Nephron progenitor cell (in vitro differentiated cells): ENCODE results near the gene NLGN1.

Experiments
- DNase-seq: peaks from one replicate; pipeline ENCODE4 v3.0.0; 2021
- H3K27ac Mint-ChIP-seq: 2 replicates; pipeline ENCODE4 v1.8.0; 2021; ENCODE audit warnings: mild to moderate bottlenecking, moderate library complexity, mixed read lengths
- H3K27me3 Mint-ChIP-seq: 2 replicates; pipeline ENCODE4 v1.8.0; 2021; ENCODE audit warnings: mild to moderate bottlenecking, low read depth, mixed read lengths; ENCODE audit not compliant: poor library complexity
- H3K36me3 Mint-ChIP-seq: 2 replicates; pipeline ENCODE4 v1.8.0; 2021; ENCODE audit warnings: low read depth, mixed read lengths
- H3K4me1 Mint-ChIP-seq: 2 replicates; pipeline ENCODE4 v1.8.0; 2021; ENCODE audit warnings: mixed read lengths
- H3K4me3 Mint-ChIP-seq: 2 replicates; pipeline ENCODE4 v1.8.0; 2021; ENCODE audit warnings: mild to moderate bottlenecking, moderate library complexity, mixed read lengths
- H3K9me3 Mint-ChIP-seq: 2 replicates; pipeline ENCODE4 v1.8.0; 2021; ENCODE audit warnings: mild to moderate bottlenecking, moderate library complexity, mixed read lengths
- TF ChIP-seq, protein P1 (sequence below): fragments of 200-600 bp; sonication (generic); IDR thresholded peaks from 2 replicates; pipeline ENCODE4 v1.5.0; 2021; ENCODE audit warnings: antibody characterized with exemption

NLGN1 gene

DNA sequence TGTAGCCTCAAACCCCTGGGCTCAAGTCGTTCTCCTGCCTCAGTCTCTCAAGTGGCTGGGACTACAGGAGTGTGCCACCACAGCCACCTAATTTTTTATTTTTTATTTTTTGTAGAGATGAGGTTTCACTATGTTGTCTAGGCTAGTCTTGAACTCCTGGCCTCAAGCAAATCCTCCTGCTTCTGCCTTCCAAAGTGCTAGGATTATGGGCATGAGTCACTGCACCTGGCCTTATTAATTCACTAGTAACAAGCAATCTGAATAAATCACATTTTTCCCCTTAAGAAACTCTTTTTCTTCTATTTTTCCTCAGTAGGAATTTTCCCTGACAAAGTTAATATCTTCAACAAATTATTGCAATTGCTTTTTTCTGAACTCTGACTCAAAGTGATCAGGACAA lies 336.9 kb downstream of the NLGN1 start:
- no peak overlapping the region for H3K27ac Mint-ChIP-seq
- no peaks in the 10 kb centered on the region for H3K4me1 Mint-ChIP-seq
- no peaks in the 10 kb centered on the region for H3K27me3 Mint-ChIP-seq
- H3K4me3 Mint-ChIP-seq, result no peak overlapping the region
- TF ChIP-seq, protein P1, sequence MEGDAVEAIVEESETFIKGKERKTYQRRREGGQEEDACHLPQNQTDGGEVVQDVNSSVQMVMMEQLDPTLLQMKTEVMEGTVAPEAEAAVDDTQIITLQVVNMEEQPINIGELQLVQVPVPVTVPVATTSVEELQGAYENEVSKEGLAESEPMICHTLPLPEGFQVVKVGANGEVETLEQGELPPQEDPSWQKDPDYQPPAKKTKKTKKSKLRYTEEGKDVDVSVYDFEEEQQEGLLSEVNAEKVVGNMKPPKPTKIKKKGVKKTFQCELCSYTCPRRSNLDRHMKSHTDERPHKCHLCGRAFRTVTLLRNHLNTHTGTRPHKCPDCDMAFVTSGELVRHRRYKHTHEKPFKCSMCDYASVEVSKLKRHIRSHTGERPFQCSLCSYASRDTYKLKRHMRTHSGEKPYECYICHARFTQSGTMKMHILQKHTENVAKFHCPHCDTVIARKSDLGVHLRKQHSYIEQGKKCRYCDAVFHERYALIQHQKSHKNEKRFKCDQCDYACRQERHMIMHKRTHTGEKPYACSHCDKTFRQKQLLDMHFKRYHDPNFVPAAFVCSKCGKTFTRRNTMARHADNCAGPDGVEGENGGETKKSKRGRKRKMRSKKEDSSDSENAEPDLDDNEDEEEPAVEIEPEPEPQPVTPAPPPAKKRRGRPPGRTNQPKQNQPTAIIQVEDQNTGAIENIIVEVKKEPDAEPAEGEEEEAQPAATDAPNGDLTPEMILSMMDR, result no peak
- no peaks in the 10 kb centered on the region for H3K9me3 Mint-ChIP-seq
- H3K36me3 Mint-ChIP-seq, result no peaks in the 10 kb centered on the region
- no peak for DNase-seq

DNA sequence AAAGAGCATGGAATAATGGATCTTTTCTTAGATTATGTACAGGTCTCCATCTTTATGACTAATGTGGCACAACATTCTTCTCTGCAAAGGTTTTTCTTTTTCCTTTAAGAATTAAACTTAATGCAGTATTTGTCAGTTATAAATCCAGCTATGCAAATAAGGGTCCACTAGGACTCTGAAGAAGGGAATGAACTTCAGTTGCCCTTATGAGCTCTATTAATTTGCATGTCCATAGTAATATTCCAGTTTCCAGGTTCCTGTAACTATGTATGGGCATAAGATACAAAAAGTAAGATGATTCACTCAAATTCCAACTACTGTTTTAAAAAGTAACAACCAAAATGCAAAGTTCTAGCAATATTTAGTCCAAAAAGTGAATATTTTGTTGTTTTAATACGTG lies 337.4 kb downstream of the NLGN1 start:
- H3K9me3 Mint-ChIP-seq, result no peaks in the 10 kb centered on the region
- no peak overlapping the region for H3K4me3 Mint-ChIP-seq
- no peaks in the 10 kb centered on the region for H3K27me3 Mint-ChIP-seq
- TF ChIP-seq, protein P1, result no peak
- DNase-seq, result no peak
- H3K4me1 Mint-ChIP-seq, result no peaks in the 10 kb centered on the region
- H3K27ac Mint-ChIP-seq, result no peak overlapping the region
- no peaks in the 10 kb centered on the region for H3K36me3 Mint-ChIP-seq

DNA sequence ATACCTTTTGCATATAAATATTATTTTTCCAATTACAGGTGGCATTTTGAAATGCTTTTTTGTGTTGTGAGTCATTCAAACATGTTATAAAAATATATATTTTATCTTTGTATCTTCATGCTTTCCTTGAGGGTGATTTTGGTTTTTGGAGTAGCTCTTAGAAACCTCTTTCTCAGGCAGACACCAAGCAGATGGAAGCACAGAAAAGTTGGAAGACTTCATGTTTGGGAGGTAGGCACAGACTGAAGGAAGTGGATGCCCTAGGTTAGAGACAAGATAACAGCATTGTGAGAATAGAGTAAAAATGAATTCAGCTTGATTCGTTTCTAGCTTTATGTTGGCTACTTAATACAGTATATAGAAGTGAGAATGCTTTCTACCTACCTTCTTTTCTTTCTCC lies 338.3 kb downstream of the NLGN1 start:
- TF ChIP-seq, protein P1, result no peak
- no peak for DNase-seq
- H3K9me3 Mint-ChIP-seq, result no peaks in the 10 kb centered on the region
- H3K27me3 Mint-ChIP-seq, result no peaks in the 10 kb centered on the region
- no peak overlapping the region for H3K27ac Mint-ChIP-seq
- H3K36me3 Mint-ChIP-seq, result no peaks in the 10 kb centered on the region
- no peaks in the 10 kb centered on the region for H3K4me1 Mint-ChIP-seq
- H3K4me3 Mint-ChIP-seq, result no peak overlapping the region

DNA sequence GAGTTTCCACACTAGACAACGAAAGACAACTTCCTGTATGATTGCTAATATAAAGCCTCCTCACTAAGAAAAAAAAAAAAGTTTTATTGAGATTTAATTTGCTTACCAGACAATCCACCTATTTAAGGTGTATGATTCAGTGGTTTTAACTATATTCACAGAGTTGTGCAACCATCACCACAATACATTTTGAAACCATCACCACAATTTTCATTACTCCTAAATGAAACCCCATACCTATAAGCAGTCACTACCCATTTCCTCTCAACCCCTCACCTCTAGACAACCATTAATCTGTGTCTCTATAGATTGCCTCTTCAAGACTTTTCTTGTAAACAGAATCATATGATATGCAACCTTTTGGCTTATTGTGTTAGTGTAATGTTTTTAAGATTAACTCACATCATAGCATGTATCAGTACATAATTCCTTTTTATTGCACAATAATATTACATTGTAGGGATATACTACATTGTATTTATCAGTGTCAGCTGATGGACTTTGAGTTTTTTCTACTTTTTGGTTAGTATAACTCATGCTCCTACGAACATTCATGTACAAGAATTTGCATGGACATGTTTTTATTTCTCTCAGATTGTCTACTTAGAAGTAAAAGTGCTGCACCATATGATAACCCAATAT lies 339.7 kb downstream of the NLGN1 start:
- no peaks in the 10 kb centered on the region for H3K36me3 Mint-ChIP-seq
- H3K4me3 Mint-ChIP-seq, result no peak overlapping the region
- H3K9me3 Mint-ChIP-seq, result no peaks in the 10 kb centered on the region
- H3K4me1 Mint-ChIP-seq, result no peaks in the 10 kb centered on the region
- TF ChIP-seq, protein P1, result no peak
- no peak for DNase-seq
- H3K27me3 Mint-ChIP-seq, result no peaks in the 10 kb centered on the region
- H3K27ac Mint-ChIP-seq, result no peak overlapping the region

DNA sequence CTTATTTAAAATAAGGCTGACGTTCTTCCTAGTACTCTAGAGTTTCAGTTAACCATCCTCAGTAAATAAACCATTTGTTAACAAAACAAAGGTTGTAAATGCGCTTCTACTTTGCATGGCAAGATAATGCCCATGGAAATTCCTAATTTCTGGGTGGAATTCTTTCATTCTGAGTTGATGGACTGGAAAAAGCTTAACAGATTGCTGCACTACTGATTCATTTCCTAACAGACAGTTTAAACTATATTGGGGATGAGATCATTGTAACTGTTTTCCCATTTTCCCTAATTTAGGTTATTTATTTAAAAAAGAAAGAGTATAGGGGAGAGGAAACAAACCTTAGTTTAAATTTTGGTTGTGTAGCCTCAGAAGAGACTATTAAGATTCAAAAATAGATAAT lies 342.2 kb downstream of the NLGN1 start:
- no peak overlapping the region for H3K4me3 Mint-ChIP-seq
- H3K27ac Mint-ChIP-seq, result no peak overlapping the region
- TF ChIP-seq, protein P1, result no peak
- DNase-seq, result no peak
- no peaks in the 10 kb centered on the region for H3K27me3 Mint-ChIP-seq
- H3K9me3 Mint-ChIP-seq, result no peaks in the 10 kb centered on the region
- no peaks in the 10 kb centered on the region for H3K36me3 Mint-ChIP-seq
- no peaks in the 10 kb centered on the region for H3K4me1 Mint-ChIP-seq

DNA sequence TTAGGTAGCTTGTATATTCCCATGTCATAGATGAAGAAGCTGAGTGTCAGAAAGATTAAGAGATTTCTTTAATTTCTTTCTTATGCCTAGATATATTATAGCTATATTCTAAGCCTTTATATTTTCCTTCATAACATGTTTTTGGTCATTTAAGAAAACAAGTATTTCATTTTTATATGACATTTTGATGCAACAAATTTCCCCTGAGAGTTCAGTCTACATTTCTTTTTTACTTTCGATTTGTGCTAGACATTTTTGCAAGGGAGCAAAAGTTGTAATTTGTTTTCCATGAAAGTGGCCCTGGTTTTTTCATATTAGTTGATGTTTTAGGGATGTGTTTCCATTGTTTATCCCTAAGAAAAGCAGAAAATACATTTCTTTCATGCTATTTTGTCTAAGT lies 344.9 kb downstream of the NLGN1 start:
- DNase-seq, result no peak
- Mint-ChIP-seq H3K36me3 (no peaks in the 10 kb centered on the region), H3K27ac (no peak overlapping the region), H3K4me3 (no peak overlapping the region), H3K27me3 (no peaks in the 10 kb centered on the region), H3K4me1 (no peaks in the 10 kb centered on the region), H3K9me3 (no peaks in the 10 kb centered on the region)
- TF ChIP-seq, protein P1, result no peak
